ENCODE measurements around the gene ANKRD18B.
"Not testable (repeated sequence)": the region's sequence is repeated elsewhere in the genome, so short reads cannot be mapped to it uniquely, and the experiment has no call there.

ANKRD18B gene

GRCh38 chr9:33511184-33511517 lies 12.9 kb upstream of the ANKRD18B start:
- not testable (repeated sequence) for H3K27ac ChIP-seq (ENCODE audit: low read length); H3K36me3 ChIP-seq (ENCODE audit: control insufficient read depth, low read depth, low read length); H3K4me1 ChIP-seq (ENCODE audit: control insufficient read depth, low read depth, low read length); H3K27me3 ChIP-seq (ENCODE audit: control insufficient read depth, insufficient read depth, low read length); H3K9me3 ChIP-seq (ENCODE audit: control insufficient read depth, low read depth, low read length)
- Histone ChIP-seq H3K4me3 (ENCODE audit: low read length) (peak overlapping the region; percentile 76), H3K9ac (ENCODE audit: low read length) (peak overlapping the region; percentile 66)

DNA sequence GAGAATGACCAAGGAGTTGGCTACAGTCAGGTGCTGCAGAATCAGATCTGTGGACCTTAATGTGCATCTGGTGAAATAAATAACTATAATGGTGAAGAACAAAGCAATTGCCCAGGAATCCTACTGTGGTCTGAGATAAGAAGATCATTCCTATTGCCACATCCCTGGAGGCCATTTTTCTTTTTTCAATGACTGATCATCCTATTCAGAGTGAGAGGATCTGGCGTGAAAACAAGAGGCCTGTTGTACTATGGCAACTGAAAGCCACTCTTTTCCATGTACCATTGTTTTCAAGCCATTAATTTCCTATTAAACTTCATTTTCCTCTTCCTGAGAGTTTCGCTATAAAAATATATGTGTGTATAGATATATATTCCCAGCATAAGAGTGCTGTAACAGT lies 11.5 kb upstream of the ANKRD18B start:
- not testable (repeated sequence) for H3K27me3 ChIP-seq (ENCODE audit: control insufficient read depth, insufficient read depth, low read length); H3K9ac ChIP-seq (ENCODE audit: low read length); H3K4me3 ChIP-seq (ENCODE audit: low read length)

GRCh38 chr9:33515342-33515995 lies 8.6 kb upstream of the ANKRD18B start:
- H3K4me1 ChIP-seq (ENCODE audit: control insufficient read depth, low read depth, low read length); H3K9me3 ChIP-seq (ENCODE audit: control insufficient read depth, low read depth, low read length); H3K4me3 ChIP-seq (ENCODE audit: low read length); H3K27me3 ChIP-seq (ENCODE audit: control insufficient read depth, insufficient read depth, low read length); H3K27ac ChIP-seq (ENCODE audit: low read length); H3K36me3 ChIP-seq (ENCODE audit: control insufficient read depth, low read depth, low read length); H3K9ac ChIP-seq (ENCODE audit: low read length): not testable (repeated sequence)

More for the DNA sequence above, 11.5 kb upstream of the ANKRD18B start:
- H3K9me3 ChIP-seq (ENCODE audit: control insufficient read depth, low read depth, low read length); H3K36me3 ChIP-seq (ENCODE audit: control insufficient read depth, low read depth, low read length); H3K27ac ChIP-seq (ENCODE audit: low read length); H3K4me1 ChIP-seq (ENCODE audit: control insufficient read depth, low read depth, low read length): not testable (repeated sequence)

DNA sequence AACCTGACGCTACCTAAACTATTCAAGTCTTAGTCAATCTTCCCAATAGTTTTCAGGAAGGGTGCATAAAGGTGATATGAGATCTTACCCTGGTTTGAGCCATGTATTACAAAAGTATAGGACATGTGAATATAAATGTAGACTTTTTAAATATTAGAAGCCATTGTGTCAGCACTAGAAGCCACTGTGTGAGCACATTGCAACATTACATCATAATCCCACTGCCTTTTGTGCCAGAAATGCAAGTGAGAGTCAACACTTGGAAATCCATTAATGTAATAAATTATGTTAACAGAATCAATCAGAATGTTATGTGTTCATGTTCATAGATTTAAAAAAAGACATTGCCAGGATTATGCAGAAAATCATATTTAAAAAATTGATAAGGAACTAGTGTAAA lies 7.7 kb upstream of the ANKRD18B start:
- H3K27ac ChIP-seq (ENCODE audit: low read length); H3K4me3 ChIP-seq (ENCODE audit: low read length); H3K36me3 ChIP-seq (ENCODE audit: control insufficient read depth, low read depth, low read length); H3K9ac ChIP-seq (ENCODE audit: low read length); H3K9me3 ChIP-seq (ENCODE audit: control insufficient read depth, low read depth, low read length); H3K4me1 ChIP-seq (ENCODE audit: control insufficient read depth, low read depth, low read length); H3K27me3 ChIP-seq (ENCODE audit: control insufficient read depth, insufficient read depth, low read length): not testable (repeated sequence)

- no peaks in the 10 kb centered on the region for H3K9me3 ChIP-seq (ENCODE audit: control insufficient read depth, low read depth, low read length)
- H3K4me1 ChIP-seq (ENCODE audit: control insufficient read depth, low read depth, low read length): no peaks in the 10 kb centered on the region
- no peak overlapping the region for H3K9ac ChIP-seq (ENCODE audit: low read length)
- H3K4me3 ChIP-seq (ENCODE audit: low read length): no peak overlapping the region
- no peak overlapping the region for H3K27ac ChIP-seq (ENCODE audit: low read length)
- H3K36me3 ChIP-seq (ENCODE audit: control insufficient read depth, low read depth, low read length): no peaks in the 10 kb centered on the region
- no peaks in the 10 kb centered on the region for H3K27me3 ChIP-seq (ENCODE audit: control insufficient read depth, insufficient read depth, low read length)
These were observed 6.7 kb upstream of the ANKRD18B start for GRCh38 chr9:33517373-33517772.

GRCh38 chr9:33517934-33518577 lies 6.0 kb upstream of the ANKRD18B start:
- H3K36me3 ChIP-seq (ENCODE audit: control insufficient read depth, low read depth, low read length); H3K27me3 ChIP-seq (ENCODE audit: control insufficient read depth, insufficient read depth, low read length); H3K9me3 ChIP-seq (ENCODE audit: control insufficient read depth, low read depth, low read length); H3K27ac ChIP-seq (ENCODE audit: low read length); H3K4me1 ChIP-seq (ENCODE audit: control insufficient read depth, low read depth, low read length); H3K4me3 ChIP-seq (ENCODE audit: low read length); H3K9ac ChIP-seq (ENCODE audit: low read length): not testable (repeated sequence)

GRCh38 chr9:33521861-33522260 lies 2.2 kb upstream of the ANKRD18B start:
- H3K27ac ChIP-seq (ENCODE audit: low read length); H3K4me1 ChIP-seq (ENCODE audit: control insufficient read depth, low read depth, low read length); H3K27me3 ChIP-seq (ENCODE audit: control insufficient read depth, insufficient read depth, low read length); H3K36me3 ChIP-seq (ENCODE audit: control insufficient read depth, low read depth, low read length); H3K9me3 ChIP-seq (ENCODE audit: control insufficient read depth, low read depth, low read length); H3K9ac ChIP-seq (ENCODE audit: low read length); H3K4me3 ChIP-seq (ENCODE audit: low read length): not testable (repeated sequence)

DNA sequence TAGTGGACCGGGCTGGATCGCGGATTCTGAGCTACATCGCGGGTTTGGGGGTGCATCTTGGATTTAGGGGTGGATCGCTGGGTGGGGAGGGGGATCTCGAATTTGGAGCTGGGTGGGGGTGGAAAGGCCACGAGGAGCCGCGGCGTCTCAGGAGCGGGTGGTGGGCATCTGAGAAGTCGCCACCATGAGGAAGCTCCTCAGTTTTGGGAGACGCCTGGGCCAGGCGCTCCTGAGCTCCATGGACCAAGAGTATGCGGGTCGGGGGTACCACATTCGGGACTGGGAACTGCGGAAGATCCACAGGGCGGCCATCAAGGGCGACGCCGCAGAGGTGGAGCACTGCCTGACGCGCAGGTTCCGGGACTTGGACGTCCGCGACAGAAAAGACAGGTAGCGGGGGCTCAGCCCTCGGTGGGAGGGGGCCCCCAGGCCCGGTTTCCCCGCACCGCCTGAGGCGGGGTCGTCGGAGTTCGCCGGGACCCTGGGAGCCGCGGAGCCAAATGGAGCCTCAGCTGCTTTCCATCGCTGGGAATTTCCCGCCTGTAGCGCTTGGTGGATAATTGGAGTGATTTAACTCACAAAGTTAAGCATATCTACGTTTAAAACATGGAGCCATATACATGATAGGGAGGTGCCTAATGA lies 376 bp downstream of the ANKRD18B start:
- H3K9ac ChIP-seq (ENCODE audit: low read length): peak overlapping the region; percentile 65
- peak overlapping the region; percentile 84 for H3K4me3 ChIP-seq (ENCODE audit: low read length)
- H3K27ac ChIP-seq (ENCODE audit: low read length): no peak overlapping the region

GRCh38 chr9:33528069-33528468 lies 4.0 kb downstream of the ANKRD18B start:
- not testable (repeated sequence) for H3K4me3 ChIP-seq (ENCODE audit: low read length); H3K27me3 ChIP-seq (ENCODE audit: control insufficient read depth, insufficient read depth, low read length); H3K36me3 ChIP-seq (ENCODE audit: control insufficient read depth, low read depth, low read length); H3K27ac ChIP-seq (ENCODE audit: low read length); H3K4me1 ChIP-seq (ENCODE audit: control insufficient read depth, low read depth, low read length); H3K9ac ChIP-seq (ENCODE audit: low read length); H3K9me3 ChIP-seq (ENCODE audit: control insufficient read depth, low read depth, low read length)

More for the DNA sequence above, 376 bp downstream of the ANKRD18B start:
- no peaks in the 10 kb centered on the region for H3K4me1 ChIP-seq (ENCODE audit: control insufficient read depth, low read depth, low read length)
- H3K36me3 ChIP-seq (ENCODE audit: control insufficient read depth, low read depth, low read length): no peaks in the 10 kb centered on the region
- H3K27me3 ChIP-seq (ENCODE audit: control insufficient read depth, insufficient read depth, low read length): peaks cover 3% of the 10 kb centered on the region
- no peaks in the 10 kb centered on the region for H3K9me3 ChIP-seq (ENCODE audit: control insufficient read depth, low read depth, low read length)

- H3K4me1 ChIP-seq (ENCODE audit: control insufficient read depth, low read depth, low read length); H3K9me3 ChIP-seq (ENCODE audit: control insufficient read depth, low read depth, low read length); H3K4me3 ChIP-seq (ENCODE audit: low read length); H3K27ac ChIP-seq (ENCODE audit: low read length); H3K36me3 ChIP-seq (ENCODE audit: control insufficient read depth, low read depth, low read length); H3K9ac ChIP-seq (ENCODE audit: low read length); H3K27me3 ChIP-seq (ENCODE audit: control insufficient read depth, insufficient read depth, low read length): not testable (repeated sequence)
These were observed 9.9 kb downstream of the ANKRD18B start for GRCh38 chr9:33533958-33534357.

DNA sequence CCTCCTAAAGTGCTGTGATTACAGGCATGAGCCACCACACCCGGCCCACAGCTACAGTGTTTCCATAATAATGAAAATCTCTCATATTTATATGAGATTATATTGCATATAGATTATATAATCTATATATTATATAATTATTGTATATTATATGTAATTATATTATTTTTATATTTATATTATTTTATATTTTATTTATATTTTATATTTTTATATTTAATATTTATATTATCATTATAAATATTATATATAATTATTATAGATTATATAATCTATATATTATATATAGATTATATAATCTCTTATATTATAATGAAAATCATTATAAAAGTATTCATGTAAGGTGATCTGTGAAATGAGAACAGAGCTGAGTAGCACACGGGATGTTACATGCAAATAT lies 11.5 kb downstream of the ANKRD18B start:
- H3K9me3 ChIP-seq (ENCODE audit: control insufficient read depth, low read depth, low read length): no peaks in the 10 kb centered on the region
- H3K27ac ChIP-seq (ENCODE audit: low read length): no peak overlapping the region
- no peaks in the 10 kb centered on the region for H3K27me3 ChIP-seq (ENCODE audit: control insufficient read depth, insufficient read depth, low read length)
- no peaks in the 10 kb centered on the region for H3K36me3 ChIP-seq (ENCODE audit: control insufficient read depth, low read depth, low read length)
- no peak overlapping the region for H3K4me3 ChIP-seq (ENCODE audit: low read length)
- no peak overlapping the region for H3K9ac ChIP-seq (ENCODE audit: low read length)
- no peaks in the 10 kb centered on the region for H3K4me1 ChIP-seq (ENCODE audit: control insufficient read depth, low read depth, low read length)

GRCh38 chr9:33543463-33543862 lies 19.4 kb downstream of the ANKRD18B start:
- H3K27me3 ChIP-seq (ENCODE audit: control insufficient read depth, insufficient read depth, low read length); H3K9ac ChIP-seq (ENCODE audit: low read length); H3K9me3 ChIP-seq (ENCODE audit: control insufficient read depth, low read depth, low read length); H3K27ac ChIP-seq (ENCODE audit: low read length); H3K4me3 ChIP-seq (ENCODE audit: low read length); H3K36me3 ChIP-seq (ENCODE audit: control insufficient read depth, low read depth, low read length); H3K4me1 ChIP-seq (ENCODE audit: control insufficient read depth, low read depth, low read length): not testable (repeated sequence)
